Measurements from ENCODE around the gene POLR2M.

DNA sequence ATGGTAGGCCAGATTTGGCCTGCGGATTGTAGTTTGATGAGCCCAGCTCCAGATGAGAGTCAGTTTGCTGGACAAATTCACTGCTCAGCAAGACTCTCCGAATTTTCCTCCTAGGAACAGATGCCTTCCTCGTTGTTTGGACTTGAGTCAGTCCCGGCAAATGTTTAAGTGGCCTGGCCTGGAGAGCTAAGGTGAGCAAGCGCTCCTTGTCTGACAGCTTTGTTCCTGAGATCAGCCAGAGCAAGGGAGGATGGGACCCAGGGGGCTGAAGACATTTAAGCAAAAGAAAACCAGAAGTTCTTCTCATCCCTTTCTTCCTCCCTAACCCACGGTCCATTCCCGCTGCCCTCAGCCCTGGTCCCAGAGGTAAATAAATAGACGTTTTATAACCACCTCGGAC, 40.3 kb downstream of the POLR2M start:
- TF ChIP-seq CTCF (IDR thresholded peaks at IDR 0.05; ENCODE audit: low read length) (no peak), EZH2 (IDR thresholded peaks at IDR 0.05; ENCODE audit: borderline replicate concordance, low read length) (no peak)
